Fibroblast of mammary gland (primary cell): ENCODE data around the gene NDUFS5.
"Not testable (repeated sequence)": the region's sequence is repeated elsewhere in the genome, so short reads cannot be mapped to it uniquely, and the experiment has no call there.

Source experiments
- DNase-seq: peaks from one replicate; pipeline ENCODE4 v3.0.0-alpha.2; 2010; ENCODE audit warnings: low read depth
- H3K4me3 ChIP-seq: 2 replicates; pipeline ENCODE4 v1.5.1; 2011; ENCODE audit warnings: low read depth, mild to moderate bottlenecking, low read length, moderate library complexity; ENCODE audit not compliant: control insufficient read depth
- TF ChIP-seq, protein P1 (sequence below): conservative IDR thresholded peaks from 2 replicates; pipeline ENCODE4 v1.5.1; 2011; ENCODE audit warnings: low read depth, low read length, inconsistent platforms; ENCODE audit not compliant: control insufficient read depth, insufficient read depth

The NDUFS5 gene

DNA sequence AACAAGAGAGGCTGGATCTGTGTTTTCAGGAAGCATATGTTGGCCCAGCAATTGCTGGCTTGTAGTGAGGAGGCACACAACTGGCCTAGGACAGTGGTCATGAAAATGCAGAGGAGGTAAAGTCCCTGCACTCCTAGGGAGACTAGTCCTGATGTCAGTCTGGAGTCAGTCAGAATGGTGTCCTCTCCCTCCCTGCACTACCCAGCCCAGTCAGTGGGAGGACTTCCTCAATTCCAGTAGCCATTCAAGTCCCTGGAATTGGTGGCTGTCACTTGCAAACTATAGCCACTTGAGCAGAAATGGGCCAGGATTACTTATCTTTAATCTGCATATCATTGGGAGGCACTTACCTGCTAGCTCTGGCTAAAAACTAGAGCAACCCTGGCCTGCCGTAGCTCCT, 18.6 kb downstream of the NDUFS5 start:
- TF ChIP-seq, protein P1, sequence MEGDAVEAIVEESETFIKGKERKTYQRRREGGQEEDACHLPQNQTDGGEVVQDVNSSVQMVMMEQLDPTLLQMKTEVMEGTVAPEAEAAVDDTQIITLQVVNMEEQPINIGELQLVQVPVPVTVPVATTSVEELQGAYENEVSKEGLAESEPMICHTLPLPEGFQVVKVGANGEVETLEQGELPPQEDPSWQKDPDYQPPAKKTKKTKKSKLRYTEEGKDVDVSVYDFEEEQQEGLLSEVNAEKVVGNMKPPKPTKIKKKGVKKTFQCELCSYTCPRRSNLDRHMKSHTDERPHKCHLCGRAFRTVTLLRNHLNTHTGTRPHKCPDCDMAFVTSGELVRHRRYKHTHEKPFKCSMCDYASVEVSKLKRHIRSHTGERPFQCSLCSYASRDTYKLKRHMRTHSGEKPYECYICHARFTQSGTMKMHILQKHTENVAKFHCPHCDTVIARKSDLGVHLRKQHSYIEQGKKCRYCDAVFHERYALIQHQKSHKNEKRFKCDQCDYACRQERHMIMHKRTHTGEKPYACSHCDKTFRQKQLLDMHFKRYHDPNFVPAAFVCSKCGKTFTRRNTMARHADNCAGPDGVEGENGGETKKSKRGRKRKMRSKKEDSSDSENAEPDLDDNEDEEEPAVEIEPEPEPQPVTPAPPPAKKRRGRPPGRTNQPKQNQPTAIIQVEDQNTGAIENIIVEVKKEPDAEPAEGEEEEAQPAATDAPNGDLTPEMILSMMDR: no peak
- no peak for DNase-seq
- no peak overlapping the region for H3K4me3 ChIP-seq

DNA sequence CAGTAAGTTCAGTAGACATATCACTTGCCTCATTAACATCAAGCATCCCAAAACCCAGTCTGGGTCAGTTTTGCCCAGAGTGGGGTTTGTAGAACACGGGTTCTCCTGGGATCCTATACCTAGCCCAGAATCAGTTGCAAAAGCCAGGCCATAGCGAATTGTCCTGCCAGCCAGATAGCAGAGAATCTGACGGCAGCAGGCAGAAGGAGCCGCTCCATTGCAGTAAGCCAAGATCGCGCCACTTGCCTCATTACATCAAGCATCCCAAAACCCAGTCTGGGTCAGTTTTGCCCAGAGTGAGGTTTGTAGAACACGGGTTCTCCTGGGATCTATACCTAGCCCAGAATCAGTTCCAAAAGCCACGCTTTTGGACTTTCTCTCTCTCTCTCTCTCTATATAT, 19.1 kb downstream of the NDUFS5 start:
- TF ChIP-seq, protein P1: no peak
- no peak for DNase-seq
- no peak overlapping the region for H3K4me3 ChIP-seq

DNA sequence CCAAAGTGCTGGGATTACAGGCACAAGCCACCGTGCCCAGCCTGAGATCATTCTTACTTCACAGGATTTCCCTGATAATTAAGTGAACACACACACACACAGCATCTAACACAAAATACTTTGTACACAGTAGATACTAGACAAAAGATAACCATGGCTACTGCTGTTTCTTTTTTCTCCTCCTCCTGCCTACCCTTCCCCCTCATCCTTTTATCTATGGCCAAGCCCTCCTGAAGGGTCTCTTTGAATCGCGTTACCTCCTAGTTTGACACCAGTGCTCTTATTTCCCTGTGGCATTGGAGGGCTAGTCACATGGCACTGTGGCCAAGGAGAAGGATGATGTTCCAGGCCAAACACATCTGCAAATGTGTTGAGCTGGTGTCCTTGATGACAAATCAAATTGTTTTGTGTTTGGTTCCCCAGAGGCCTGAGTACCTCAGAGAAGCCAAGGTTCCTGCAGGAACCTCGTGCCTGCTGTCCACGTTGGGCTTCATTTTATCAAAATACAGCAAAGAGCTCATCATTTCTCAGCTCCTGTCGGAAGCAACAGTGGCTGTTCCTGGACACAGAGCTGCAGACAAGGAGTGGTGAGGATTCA, 20.6 kb downstream of the NDUFS5 start:
- TF ChIP-seq, protein P1: no peak
- DNase-seq: peak; percentile 65
- no peak overlapping the region for H3K4me3 ChIP-seq

DNA sequence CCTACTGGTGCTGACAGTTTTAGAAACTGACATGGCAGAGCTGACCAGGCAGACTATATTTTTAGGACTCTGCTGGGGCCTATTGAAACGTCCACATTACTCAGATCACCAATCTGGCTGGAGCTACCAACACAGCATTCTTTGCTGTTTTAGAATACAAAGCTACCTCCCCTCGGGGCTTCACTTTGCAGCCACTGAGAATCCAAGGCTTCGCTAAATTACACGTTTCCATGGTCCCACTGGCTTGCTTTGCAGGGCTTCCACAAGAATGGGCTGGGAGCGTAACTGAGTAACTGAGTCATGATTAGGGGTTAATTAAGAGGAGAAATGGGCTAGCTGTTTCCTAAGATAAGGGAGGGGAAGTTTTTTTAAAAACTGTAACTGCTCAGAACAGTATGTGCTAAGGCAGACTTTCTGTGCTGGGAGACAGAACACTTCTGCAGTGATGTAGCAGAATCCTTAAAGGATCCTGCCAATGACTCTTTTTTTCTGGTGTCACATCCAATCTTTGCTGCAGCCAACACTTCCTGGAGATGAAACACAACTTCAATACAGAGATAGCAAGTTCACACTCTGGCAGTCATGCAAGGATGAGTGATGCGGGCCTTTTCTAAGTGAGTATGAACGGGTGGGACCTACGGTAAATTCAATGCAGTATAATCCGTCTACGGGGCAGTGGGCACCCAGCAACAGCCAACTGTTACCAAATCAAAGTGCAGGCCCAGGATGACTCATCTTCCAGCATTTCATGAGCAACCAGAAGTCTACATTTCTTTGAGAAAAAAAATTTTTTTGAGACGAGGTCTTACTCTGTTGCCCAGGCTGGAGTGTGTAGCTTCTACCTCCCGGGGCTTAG, 21.5 kb downstream of the NDUFS5 start:
- peak; percentile 95 for DNase-seq
- TF ChIP-seq, protein P1: no peak
- no peak overlapping the region for H3K4me3 ChIP-seq

DNA sequence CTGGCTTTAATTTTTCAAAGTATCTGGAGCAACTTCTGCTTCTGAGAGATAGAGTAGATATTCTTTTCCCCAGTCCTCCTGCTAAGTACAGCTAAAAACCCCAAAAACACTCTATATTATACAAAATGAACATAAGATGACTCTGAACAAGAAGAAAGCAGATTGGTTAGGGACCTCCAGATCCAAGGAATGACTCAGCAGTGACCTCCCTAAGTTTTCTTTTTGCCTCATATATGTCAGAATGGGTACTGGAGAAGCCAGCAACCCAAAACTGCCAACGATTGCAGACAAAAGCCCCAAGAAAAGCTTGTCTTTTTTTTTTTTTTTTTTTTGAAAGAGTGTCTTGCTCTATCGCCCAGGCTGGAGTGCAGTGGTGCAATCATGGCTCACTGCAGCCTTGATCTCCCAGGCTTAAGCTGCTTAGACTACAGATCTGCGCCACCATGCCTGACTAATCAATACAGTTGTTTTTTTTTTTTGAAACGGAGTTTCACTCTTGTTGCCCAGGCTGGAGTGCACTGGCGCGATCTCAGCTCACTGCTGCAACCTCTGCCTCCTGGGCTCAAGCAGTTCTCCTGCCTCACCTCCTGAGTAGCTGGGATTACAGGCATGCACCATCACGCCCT, 22.7 kb downstream of the NDUFS5 start:
- TF ChIP-seq, protein P1: no peak
- DNase-seq: peak; percentile 35
- no peak overlapping the region for H3K4me3 ChIP-seq

DNA sequence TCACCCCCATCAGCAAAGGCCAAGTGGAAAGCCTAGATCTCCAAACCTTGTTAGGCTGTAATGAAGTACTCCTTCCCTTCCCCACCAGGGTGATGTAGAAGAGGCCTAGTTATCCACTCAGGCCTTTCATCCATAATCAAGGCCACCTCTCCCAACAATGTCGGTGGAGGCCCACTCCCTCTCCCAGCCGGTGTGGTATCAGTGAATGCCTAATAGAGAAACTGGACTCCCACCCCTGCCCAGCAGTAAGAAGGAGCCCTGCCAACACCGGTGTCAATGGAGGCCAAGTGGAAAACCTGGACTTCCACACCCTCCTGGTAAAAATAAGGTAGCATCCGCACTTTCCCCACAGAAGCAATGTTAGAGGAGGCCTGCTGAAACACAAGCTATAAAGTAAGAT, 23.9 kb downstream of the NDUFS5 start:
- TF ChIP-seq, protein P1: no peak
- no peak overlapping the region for H3K4me3 ChIP-seq
- no peak for DNase-seq

DNA sequence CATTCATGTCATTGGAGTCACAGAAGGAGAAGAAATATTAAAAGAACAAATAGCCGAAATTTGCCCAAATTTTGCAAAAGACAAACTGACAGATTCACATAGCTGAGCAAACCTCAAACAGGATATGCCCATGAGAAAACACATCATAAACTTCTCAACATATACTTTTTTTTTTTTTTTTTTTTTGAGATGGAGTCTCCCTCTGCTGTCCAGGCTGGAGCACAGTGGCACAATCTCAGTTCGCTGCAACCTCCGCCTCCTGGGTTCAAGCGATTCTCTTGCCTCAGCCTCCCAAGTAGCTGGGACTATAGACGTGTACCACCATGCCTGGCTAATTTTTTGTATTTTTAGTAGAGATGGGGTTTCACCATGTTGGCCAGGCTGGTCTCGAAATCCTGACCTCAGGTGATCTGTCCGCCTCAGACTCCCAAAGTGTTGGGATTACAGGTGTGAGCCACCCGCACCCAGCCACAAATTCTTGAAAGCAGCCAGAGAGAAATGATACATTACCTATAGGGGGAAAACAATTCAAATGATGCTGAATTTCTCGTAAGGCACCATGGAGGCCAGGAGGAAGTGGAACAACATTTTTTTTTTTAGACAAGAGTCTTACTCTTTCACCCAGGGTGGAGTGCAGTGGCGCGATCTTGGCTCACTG, 25.2 kb downstream of the NDUFS5 start:
- not testable (repeated sequence) for H3K4me3 ChIP-seq, DNase-seq
